G401 (cell line): Measurements from ENCODE around the gene ARMH1. TPM values are rescaled to one million over a fixed set of nuclear protein-coding genes. Genes with fewer than 3 reads are reported as not detected.
"Not testable (repeated sequence)": the region's sequence is repeated elsewhere in the genome, so short reads cannot be mapped to it uniquely, and the experiment has no call there.

Source experiments
- DNase-seq: peaks from one replicate; pipeline ENCODE4 v3.0.0-alpha.2; 2015; ENCODE audit warnings: low spot score
- in situ Hi-C: cut with HindIII; loops from 2 replicates; pipeline ENCODE4 v1.10.0; 2016; ENCODE audit warnings: low sequenced_read_pairs, mixed read lengths
- total RNA-seq: library from RNA; depleted of rRNA; stranded (reverse); fragments of >200 nt; shearing (Covaris generic); gene quantifications from 2 replicates; pipeline ENCODE4 v1.2.3, GENCODE V29; 2014

The ARMH1 gene
- total RNA-seq, 1 experiment from 2014 or later: not detected

DNA sequence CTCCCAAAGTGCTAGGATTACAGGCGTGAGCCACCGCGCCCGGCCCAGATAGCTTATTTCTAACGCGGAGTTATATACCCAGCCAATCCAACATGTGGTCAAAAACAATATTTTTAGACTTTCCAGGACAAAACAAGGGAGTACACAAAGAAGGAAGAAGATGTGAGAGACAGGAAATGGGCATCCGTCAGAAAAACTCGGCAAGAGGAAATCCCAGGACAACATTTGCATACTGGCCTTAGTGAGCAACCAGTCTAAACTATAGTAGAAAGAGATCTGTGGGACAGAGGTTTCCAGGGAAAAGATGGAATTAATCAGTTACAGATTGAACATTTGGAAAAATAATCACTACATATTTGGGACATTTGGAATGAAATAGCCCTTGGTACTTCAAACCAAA is 11.4 kb downstream of the ARMH1 start:
- no peak for DNase-seq
- in situ Hi-C loops: no loop called here

GRCh38 chr1:44688760-44689446 is 14.4 kb downstream of the ARMH1 start:
- in situ Hi-C loops: no loop called here

DNA sequence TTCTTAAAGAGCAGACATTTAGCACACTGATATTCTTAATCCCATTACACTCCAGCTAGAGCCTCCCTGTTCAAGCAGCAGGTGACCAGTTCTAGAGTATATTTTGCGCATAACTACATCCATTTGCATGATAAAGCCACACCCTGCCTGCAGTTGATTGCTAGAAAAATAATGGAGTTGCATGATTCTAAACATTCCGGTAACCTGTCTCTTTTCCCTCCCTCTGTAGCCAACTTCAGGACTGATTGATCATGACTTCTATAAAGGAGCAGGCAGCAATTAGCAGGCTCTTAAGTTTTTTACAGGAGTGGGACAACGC is 14.9 kb downstream of the ARMH1 start:
- in situ Hi-C loops: no loop called here
- DNase-seq: no peak

More at GRCh38 chr1:44688760-44689446, 14.4 kb downstream of the ARMH1 start:
- DNase-seq: no peak

DNA sequence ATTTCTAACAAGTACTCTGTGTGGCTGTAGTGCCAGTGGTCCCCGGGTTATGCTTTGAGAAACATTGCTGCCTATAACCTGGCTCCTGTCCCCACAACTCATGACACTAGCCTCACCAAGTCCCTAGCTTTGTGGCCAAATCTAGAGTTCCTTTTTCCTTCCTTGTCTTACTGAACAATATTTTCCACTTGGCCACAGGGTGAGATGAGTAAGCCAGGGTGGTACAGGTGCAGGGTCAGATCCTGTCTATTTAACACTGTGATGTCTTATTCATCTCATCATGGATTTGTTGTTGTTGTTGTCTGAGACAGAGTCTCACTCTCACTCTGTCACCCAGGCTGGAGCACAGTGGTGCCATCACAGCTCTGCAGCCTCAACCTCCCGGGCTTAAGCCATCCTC is 18.6 kb downstream of the ARMH1 start:
- in situ Hi-C loops: no loop called here
- no peak for DNase-seq

DNA sequence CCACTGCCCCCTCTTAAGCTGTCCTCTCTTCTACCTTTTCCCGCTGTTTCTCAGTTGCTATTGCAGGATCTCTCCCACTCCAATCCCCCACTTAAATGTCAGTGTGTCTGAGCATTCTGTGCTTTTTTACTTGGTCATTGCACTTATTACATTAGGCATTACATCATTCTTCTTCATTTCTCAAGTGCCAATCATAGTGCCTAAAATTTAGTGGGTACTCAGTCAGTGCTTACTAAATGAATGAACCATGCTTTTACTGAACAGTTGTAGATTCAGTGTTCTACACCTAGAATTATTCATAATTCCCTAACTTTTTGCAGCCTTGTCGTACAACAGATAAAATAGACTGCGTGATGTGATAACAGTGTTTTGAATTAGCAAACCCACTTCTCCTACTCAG is 19.4 kb downstream of the ARMH1 start:
- in situ Hi-C loops: no loop called here
- no peak for DNase-seq

GRCh38 chr1:44694863-44695478 is 20.5 kb downstream of the ARMH1 start:
- DNase-seq: no peak
- in situ Hi-C loops: no loop called here

GRCh38 chr1:44695671-44696070 is 21.2 kb downstream of the ARMH1 start:
- DNase-seq: no peak
- in situ Hi-C loops: no loop called here

- in situ Hi-C loops: no loop called here
- no peak for DNase-seq
Measured at GRCh38 chr1:44696101-44696500, 21.6 kb downstream of the ARMH1 start.

GRCh38 chr1:44696789-44697345 is 22.4 kb downstream of the ARMH1 start:
- no peak for DNase-seq
- in situ Hi-C loops: no loop called here

DNA sequence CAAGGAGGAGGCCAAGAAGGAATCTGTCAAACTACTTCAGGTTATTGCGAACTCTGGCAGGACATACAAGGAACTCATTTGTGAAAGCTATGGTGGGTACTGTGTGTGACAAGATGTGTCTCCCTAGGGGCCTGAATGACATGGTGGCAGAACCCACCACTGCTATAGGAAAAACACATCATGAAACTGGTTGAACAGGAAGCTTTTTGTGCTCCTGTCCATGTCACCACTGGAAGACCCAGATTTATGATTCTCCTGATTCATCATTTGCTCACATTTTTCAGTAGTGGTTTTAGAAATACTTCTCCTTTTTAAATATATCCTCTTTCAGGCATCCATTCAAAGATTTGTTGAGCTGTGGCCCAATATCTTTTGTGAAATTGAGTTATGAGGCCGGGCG is 23.6 kb downstream of the ARMH1 start:
- DNase-seq: no peak
- in situ Hi-C loops: no loop called here

DNA sequence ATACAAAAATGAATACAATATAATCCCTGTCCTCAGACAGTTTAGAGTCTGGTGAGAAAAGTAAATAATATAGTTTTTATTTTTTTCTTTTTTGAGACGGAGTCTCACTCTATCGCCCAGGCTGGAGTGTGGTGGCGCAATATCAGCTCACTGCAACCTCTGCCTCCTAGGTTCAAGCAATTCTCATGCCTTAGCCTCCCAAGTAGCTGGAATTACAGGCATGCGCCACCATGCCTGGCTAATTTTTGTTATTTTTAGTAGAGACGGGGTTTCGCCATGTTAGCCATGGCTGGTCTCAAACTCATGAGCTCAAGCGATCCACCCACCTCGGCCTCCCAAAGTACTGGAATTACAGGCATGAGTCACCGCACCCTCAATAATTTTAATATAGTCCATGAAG is 24.9 kb downstream of the ARMH1 start:
- not testable (repeated sequence) for DNase-seq

DNA sequence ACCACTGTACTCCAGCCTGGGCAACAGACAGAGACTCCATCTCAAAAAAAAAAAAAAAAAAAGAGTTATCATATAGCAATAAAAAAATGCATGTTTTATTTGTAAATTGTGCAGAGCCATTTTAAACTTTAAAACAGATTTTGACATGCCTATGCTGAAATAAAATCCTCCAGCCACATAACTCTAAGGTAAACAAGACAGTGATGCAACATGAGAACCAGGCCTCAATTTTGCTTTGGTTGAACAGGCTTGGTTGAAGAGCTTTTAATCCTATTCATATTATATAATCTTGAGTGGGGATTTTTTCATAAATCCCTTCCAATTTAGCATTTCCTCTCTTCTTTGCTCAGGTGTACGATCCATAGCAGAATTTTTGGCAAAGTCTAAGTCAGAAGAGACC is 26.1 kb downstream of the ARMH1 start:
- in situ Hi-C loops: no loop called here
- no peak for DNase-seq

More for the DNA sequence above, 24.9 kb downstream of the ARMH1 start:
- in situ Hi-C loops: not testable (repeated sequence)

DNA sequence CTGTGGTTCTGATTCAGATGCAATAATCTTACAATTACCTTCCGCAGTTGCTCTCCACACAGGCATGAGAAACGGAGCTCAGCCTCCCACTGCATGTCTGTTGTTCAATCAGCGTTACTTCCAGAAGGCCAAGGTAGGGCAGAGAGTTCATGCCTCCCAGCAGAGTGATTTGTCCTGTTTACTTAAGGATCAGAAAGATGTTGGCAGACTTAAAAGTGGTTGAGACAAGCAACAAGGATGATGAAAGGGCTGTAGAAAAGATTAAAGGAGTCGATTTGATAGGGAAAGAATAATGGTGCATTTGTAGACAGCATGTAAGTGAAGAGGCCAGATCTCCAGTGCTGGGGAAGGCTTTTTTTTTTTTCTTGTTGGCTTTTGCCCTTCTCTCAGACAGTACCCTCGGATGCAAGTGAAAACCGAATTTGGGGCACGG is 26.6 kb downstream of the ARMH1 start:
- no peak for DNase-seq

DNA sequence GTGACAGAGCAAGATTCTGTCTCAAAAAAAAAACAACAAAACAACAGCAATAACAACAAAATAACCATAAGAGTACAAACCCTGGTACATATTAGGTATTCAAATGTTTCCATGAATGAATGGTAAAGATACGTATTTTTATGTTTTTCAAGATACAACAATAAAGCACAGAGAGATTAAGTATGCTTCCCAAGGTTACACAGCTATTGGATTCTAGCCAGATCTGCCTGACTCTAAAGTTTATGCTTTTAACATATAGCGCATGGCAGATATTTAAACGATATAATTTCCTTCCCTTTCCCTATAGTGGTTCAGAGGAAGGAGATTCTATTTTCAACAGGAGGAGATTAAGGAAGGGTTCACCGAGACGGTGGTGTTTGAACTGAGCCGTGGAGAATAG is 31.0 kb downstream of the ARMH1 start:
- DNase-seq: no peak
- in situ Hi-C loops: no loop called here

More for the DNA sequence above, 26.6 kb downstream of the ARMH1 start:
- in situ Hi-C loops: no loop called here

- in situ Hi-C loops: no loop called here
- no peak for DNase-seq
Measured at GRCh38 chr1:44705938-44706337, 31.4 kb downstream of the ARMH1 start.

- in situ Hi-C loops: no loop called here
- no peak for DNase-seq
Measured at GRCh38 chr1:44707112-44707881, 32.8 kb downstream of the ARMH1 start.

DNA sequence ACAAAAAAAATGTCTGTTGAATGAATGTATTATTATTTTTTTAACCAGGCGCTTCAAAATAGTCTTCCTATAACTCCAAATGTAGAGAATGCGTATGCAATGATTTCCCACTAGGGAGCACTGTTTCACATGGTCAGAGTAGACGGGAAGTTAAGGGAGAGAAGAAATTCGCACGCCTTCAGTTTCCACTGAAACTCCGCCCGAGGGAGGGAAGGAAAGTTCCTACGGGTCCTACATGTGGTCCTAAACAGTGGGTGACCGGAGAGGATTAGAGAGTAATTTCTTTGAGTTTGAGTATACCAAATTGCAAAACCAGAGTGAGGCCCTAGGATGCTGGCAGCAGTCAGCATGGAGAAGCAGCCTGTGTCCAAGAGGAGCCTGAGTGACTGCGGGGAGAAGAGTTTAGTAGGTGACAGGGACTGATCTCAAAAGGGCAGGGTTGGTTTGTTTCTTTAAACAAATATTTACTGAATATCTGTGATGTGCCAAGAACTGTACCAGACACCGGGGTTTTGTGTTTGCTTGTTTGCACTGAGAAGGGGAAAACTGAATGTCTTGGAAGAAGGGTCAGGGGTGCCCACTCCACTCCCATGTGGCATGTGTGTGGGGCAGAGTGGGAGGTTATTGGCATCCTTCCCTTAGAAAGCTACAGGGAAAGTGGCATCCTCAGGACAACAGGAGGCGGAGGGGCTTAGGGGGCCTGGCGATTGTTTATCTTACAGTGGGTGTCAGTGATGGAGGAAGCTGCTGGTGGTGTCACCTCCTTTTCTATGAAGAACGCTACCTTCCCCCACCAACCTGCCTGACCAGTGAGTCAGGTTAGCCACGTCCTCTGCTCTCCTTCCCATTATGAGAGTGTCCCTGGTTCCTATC is 33.7 kb downstream of the ARMH1 start:
- in situ Hi-C loops: no loop called here
- peak; percentile 11 for DNase-seq

DNA sequence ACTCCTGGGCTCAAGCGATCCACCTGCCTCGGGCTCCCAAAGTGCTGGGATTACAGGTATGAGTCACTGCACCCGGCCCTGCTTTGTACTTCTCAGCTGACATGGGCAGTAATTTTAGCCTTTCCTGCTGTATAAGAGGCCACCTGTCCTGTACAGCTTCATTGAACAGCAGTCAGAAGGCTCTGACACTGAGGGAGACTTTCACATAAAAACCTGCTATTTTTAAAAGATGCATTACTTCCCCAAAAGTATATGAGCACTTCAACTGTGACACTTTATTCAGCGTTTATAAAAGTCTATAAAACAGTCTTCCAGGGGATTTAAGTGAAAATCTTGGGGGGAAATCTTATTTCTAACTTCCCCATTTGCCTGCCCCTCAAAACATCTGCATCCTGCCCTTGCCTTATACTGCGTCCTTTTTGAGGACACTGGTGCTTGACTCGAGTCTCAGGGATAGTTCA is 38.8 kb downstream of the ARMH1 start:
- in situ Hi-C loops: no loop called here

GRCh38 chr1:44714532-44714931 is 40.0 kb downstream of the ARMH1 start:
- in situ Hi-C loops: no loop called here

More for the DNA sequence above, 38.8 kb downstream of the ARMH1 start:
- DNase-seq: no peak

More at GRCh38 chr1:44714532-44714931, 40.0 kb downstream of the ARMH1 start:
- DNase-seq: no peak
